Gastrocnemius medialis (tissue), 4 donors: ENCODE measurements around the gene HGS.

Source experiments
- CTCF ChIP-seq, 5 experiments: fragments of 450-650 bp in 3 of 5; fragments of 200-600 bp in 2 of 5; sonication (generic) in 2 of 5; IDR thresholded peaks in 4 of 5; conservative IDR thresholded peaks in 1 of 5; 1 replicate in 4 of 5; 2 replicates in 1 of 5; pipeline ENCODE4 v1.5.1; 2016 to 2019; ENCODE audit warnings: antibody characterized with exemption in 5 of 5, mild to moderate bottlenecking in 3 of 5, moderate library complexity in 3 of 5
- POLR2A ChIP-seq, 2 donors: fragments of 450-650 bp; IDR thresholded peaks; one replicate each; pipeline ENCODE4 v1.6.1; 2017; ENCODE audit warnings: antibody characterized with exemption in 2 of 2, mild to moderate bottlenecking in 2 of 2, moderate library complexity in 2 of 2

- TF ChIP-seq CTCF (IDR thresholded peaks at IDR 0.05 in 4 of 5, conservative IDR thresholded peaks at IDR 0.05 in 1 of 5) (no peak), POLR2A (IDR thresholded peaks at IDR 0.05) (no peak)
Observed at GRCh38 chr17:81673561-81674258, 10.1 kb upstream of the HGS start.
